Measurements from ENCODE around the gene RELCH. TPM values are rescaled to one million over a fixed set of nuclear protein-coding genes. Genes with fewer than 3 reads are reported as not detected.
A peak's percentile ranks its signal among the peaks of the same experiment; 100 is the strongest.

The RELCH gene
- total and polyA plus RNA-seq, 7 experiments from 2014 or later, result 7.3 to 70.8 (median 52.0) TPM

DNA sequence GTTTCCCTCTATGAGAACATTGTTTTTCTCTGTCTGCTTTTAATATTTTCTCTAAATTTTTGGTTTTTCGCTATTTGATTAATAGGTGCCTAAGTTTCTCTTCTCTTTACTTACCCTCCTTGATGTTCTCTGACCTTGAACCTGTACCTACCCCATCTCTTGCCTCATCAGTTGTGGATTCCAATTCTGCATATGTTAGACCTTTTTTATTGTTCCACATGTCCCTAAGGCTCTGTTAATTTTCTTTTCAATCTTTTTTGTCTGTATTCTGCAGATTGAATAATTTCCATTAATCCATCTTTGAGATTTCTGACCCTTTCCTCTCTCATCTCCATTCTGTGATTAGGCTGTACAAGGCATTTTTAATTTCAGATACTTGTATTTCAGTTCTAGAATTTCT, 23.1 kb downstream of the RELCH start:
- Mint-ChIP-seq H3K4me1 (peaks cover 16 to 66% (median 52%) of the 10 kb centered on the region in 7 donors), H3K36me3 (peaks cover 0 to 40% (median 29%) of the 10 kb centered on the region in 5 donors), H3K9me3 (peaks cover 0 to 4% (median 0%) of the 10 kb centered on the region in 11 donors), H3K4me3 (peak overlapping the region in 1 of 10 donors; percentile 10), H3K27me3 (no peaks in the 10 kb centered on the region), H3K27ac (no peak overlapping the region)
- intact Hi-C loops (cut with micrococcal nuclease), result no loop called here
- ChIA-PET CTCF (no interaction called here), POLR2A (no interaction called here)
- Histone ChIP-seq H3K36me3 (ENCODE audit: control insufficient read depth in 2 of 3, insufficient read depth in 3 of 3, low read length in 3 of 3) (peaks cover 0 to 20% (median 0%) of the 10 kb centered on the region in 3 experiments), H3K4me1 (ENCODE audit: control insufficient read depth in 2 of 2, insufficient read depth in 2 of 2, low read length in 2 of 2) (no peaks in the 10 kb centered on the region), H3K4me3 (ENCODE audit: low read length) (no peak overlapping the region), H3K27me3 (ENCODE audit: control insufficient read depth in 2 of 2, insufficient read depth in 2 of 2, low read length in 2 of 2) (no peaks in the 10 kb centered on the region), H3K9me3 (ENCODE audit: control insufficient read depth in 2 of 3, low read length in 3 of 3) (no peaks in the 10 kb centered on the region), H3K27ac (ENCODE audit: low read depth, low read length) (no peak overlapping the region)
- ATAC-seq (no peak), DNase-seq (no peak)

DNA sequence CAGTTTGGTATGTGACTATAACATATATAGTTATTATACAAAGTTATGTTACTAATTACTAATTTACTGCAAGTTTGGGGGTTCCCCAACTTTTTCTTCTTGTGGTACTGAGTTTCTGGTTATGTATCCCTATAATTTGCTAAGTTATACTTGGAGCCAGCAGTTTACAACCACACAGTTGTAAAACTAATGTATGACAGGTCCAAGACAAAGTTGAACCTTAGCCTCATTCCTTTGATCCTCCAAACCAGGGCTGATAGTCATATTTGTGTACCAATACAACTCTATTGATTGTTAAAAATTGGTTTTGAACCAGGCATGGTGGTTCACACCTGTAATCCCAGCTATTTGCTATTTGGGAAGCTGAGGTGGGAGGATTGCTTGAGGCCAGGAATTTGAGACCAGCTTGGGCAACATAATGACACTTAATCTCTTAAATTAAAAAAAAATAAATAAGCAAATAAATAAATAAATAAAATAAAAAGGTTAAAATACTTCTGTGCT, 24.3 kb downstream of the RELCH start:
- peaks cover 16 to 61% (median 54%) of the 10 kb centered on the region in 7 donors for H3K4me1 Mint-ChIP-seq
- CTCF ChIA-PET, result no interaction called here
- no peak overlapping the region for H3K4me3 ChIP-seq (ENCODE audit: low read length)
- no peak overlapping the region for H3K27ac Mint-ChIP-seq
- H3K27ac ChIP-seq (ENCODE audit: low read depth, low read length), result no peak overlapping the region
- POLR2A ChIA-PET, result no interaction called here
- no peaks in the 10 kb centered on the region for H3K27me3 ChIP-seq (ENCODE audit: control insufficient read depth in 2 of 2, insufficient read depth in 2 of 2, low read length in 2 of 2)
- H3K36me3 Mint-ChIP-seq, result peaks cover 2 to 45% (median 30%) of the 10 kb centered on the region in 5 donors
- no peaks in the 10 kb centered on the region for H3K9me3 ChIP-seq (ENCODE audit: control insufficient read depth in 2 of 3, low read length in 3 of 3)
- intact Hi-C loops (cut with micrococcal nuclease), result no loop called here
- DNase-seq (no peak), ATAC-seq (no peak)
- H3K9me3 Mint-ChIP-seq, result peaks cover 0 to 4% (median 0%) of the 10 kb centered on the region in 11 donors
- H3K4me1 ChIP-seq (ENCODE audit: control insufficient read depth in 2 of 2, insufficient read depth in 2 of 2, low read length in 2 of 2), result no peaks in the 10 kb centered on the region
- peaks cover 0 to 22% (median 0%) of the 10 kb centered on the region in 3 experiments for H3K36me3 ChIP-seq (ENCODE audit: control insufficient read depth in 2 of 3, insufficient read depth in 3 of 3, low read length in 3 of 3)
- H3K4me3 Mint-ChIP-seq, result no peak overlapping the region
- no peaks in the 10 kb centered on the region for H3K27me3 Mint-ChIP-seq

DNA sequence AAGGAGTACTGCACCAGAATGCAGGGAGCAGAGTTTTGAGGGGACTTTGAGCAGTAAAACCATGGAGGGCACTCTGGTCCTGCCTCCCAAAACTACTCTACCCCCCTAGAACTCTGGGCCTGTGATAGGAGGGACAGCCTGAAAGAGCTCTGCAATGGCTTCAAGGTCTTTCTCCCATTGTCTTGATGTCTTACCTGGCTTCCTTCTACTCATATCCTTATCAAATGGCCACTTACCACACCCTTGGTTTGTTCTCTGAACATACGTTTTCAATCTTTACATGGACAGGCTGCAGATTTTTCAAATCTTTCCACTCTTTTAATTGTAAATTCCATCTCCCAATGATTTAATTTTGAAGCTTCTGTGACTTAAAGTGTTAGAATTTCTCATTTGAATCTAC, 27.7 kb downstream of the RELCH start:
- H3K9me3 ChIP-seq (ENCODE audit: control insufficient read depth in 2 of 3, low read length in 3 of 3), result no peaks in the 10 kb centered on the region
- no peak overlapping the region for H3K4me3 ChIP-seq (ENCODE audit: low read length)
- intact Hi-C loops (cut with micrococcal nuclease), result no loop called here
- H3K27me3 ChIP-seq (ENCODE audit: control insufficient read depth in 2 of 2, insufficient read depth in 2 of 2, low read length in 2 of 2), result no peaks in the 10 kb centered on the region
- H3K27ac Mint-ChIP-seq, result peak overlapping the region in 1 of 9 donors; percentile 4
- H3K4me1 Mint-ChIP-seq, result peaks cover 2 to 53% (median 43%) of the 10 kb centered on the region in 7 donors
- peaks cover 0 to 22% (median 0%) of the 10 kb centered on the region in 3 experiments for H3K36me3 ChIP-seq (ENCODE audit: control insufficient read depth in 2 of 3, insufficient read depth in 3 of 3, low read length in 3 of 3)
- H3K36me3 Mint-ChIP-seq, result peaks cover 3 to 45% (median 18%) of the 10 kb centered on the region in 5 donors
- no peak overlapping the region for H3K27ac ChIP-seq (ENCODE audit: low read depth, low read length)
- POLR2A ChIA-PET, result no interaction called here
- CTCF ChIA-PET, result no interaction called here
- ATAC-seq (no peak), DNase-seq (no peak)
- H3K9me3 Mint-ChIP-seq, result peaks cover 0 to 1% (median 0%) of the 10 kb centered on the region in 11 donors
- no peak overlapping the region for H3K4me3 Mint-ChIP-seq
- H3K27me3 Mint-ChIP-seq, result no peaks in the 10 kb centered on the region
- H3K4me1 ChIP-seq (ENCODE audit: control insufficient read depth in 2 of 2, insufficient read depth in 2 of 2, low read length in 2 of 2), result no peaks in the 10 kb centered on the region

DNA sequence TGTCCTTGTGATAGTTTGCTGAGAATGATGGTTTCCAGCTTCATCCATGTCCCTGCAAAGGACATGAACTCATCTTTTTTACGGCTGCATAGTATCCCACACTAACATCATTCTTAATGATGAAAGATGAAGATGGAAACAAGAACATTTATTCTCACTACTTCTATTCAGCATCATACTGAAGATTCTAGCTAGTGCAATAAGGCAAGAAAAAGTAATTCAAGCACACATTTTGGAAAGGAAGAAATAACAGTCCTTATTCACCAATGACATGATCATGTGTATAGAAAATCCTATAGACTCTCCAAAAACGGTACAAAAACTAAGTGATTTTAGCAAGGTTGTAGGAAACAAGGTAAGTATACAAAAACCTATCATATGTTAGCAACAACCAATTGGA, 37.2 kb downstream of the RELCH start:
- no peak overlapping the region for H3K27ac Mint-ChIP-seq
- peaks cover 11 to 24% (median 12%) of the 10 kb centered on the region in 3 experiments for H3K36me3 ChIP-seq (ENCODE audit: control insufficient read depth in 2 of 3, insufficient read depth in 3 of 3, low read length in 3 of 3)
- no peak overlapping the region for H3K27ac ChIP-seq (ENCODE audit: low read depth, low read length)
- H3K9me3 ChIP-seq (ENCODE audit: control insufficient read depth in 2 of 3, low read length in 3 of 3), result peaks cover 0 to 4% (median 0%) of the 10 kb centered on the region in 3 experiments
- no peaks in the 10 kb centered on the region for H3K27me3 ChIP-seq (ENCODE audit: control insufficient read depth in 2 of 2, insufficient read depth in 2 of 2, low read length in 2 of 2)
- H3K4me1 Mint-ChIP-seq, result peaks cover 0 to 12% (median 4%) of the 10 kb centered on the region in 7 donors
- intact Hi-C loops (cut with micrococcal nuclease), result no loop called here
- peaks cover 0 to 9% (median 3%) of the 10 kb centered on the region in 11 donors for H3K9me3 Mint-ChIP-seq
- DNase-seq (no peak), ATAC-seq (no peak)
- H3K4me3 ChIP-seq (ENCODE audit: low read length), result no peak overlapping the region
- H3K4me3 Mint-ChIP-seq, result no peak overlapping the region
- peaks cover 10 to 59% (median 43%) of the 10 kb centered on the region in 5 donors for H3K36me3 Mint-ChIP-seq
- H3K4me1 ChIP-seq (ENCODE audit: control insufficient read depth in 2 of 2, insufficient read depth in 2 of 2, low read length in 2 of 2), result no peaks in the 10 kb centered on the region
- POLR2A ChIA-PET, result no interaction called here
- CTCF ChIA-PET, result no interaction called here
- no peaks in the 10 kb centered on the region for H3K27me3 Mint-ChIP-seq

DNA sequence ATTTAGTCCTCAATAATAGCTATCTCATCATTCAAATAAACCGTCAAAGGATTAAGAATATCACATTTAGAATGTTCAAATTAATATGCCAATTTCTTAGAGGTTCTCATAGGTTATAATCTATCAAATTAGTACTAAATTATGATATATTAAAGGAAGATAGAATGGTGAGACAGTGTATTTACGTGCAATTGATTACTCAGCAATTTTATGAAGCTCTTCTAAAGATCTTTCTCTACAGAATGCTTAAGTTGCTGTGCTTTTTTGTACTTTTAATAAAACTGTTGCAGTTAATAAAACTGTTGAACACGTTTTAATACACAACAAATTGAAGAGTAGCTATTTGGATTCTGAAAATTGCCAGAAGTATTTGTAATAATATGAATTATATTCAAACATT, 39.0 kb downstream of the RELCH start:
- Mint-ChIP-seq H3K27me3 (no peaks in the 10 kb centered on the region), H3K9me3 (peaks cover 0 to 9% (median 3%) of the 10 kb centered on the region in 11 donors), H3K4me1 (peaks cover 0 to 13% (median 0%) of the 10 kb centered on the region in 7 donors), H3K27ac (no peak overlapping the region), H3K36me3 (peaks cover 18 to 69% (median 48%) of the 10 kb centered on the region in 5 donors), H3K4me3 (no peak overlapping the region)
- Histone ChIP-seq H3K4me3 (ENCODE audit: low read length) (no peak overlapping the region), H3K36me3 (ENCODE audit: control insufficient read depth in 2 of 3, insufficient read depth in 3 of 3, low read length in 3 of 3) (peaks cover 11 to 32% (median 12%) of the 10 kb centered on the region in 3 experiments), H3K9me3 (ENCODE audit: control insufficient read depth in 2 of 3, low read length in 3 of 3) (peaks cover 0 to 4% (median 0%) of the 10 kb centered on the region in 3 experiments), H3K4me1 (ENCODE audit: control insufficient read depth in 2 of 2, insufficient read depth in 2 of 2, low read length in 2 of 2) (no peaks in the 10 kb centered on the region), H3K27ac (ENCODE audit: low read depth, low read length) (no peak overlapping the region), H3K27me3 (ENCODE audit: control insufficient read depth in 2 of 2, insufficient read depth in 2 of 2, low read length in 2 of 2) (no peaks in the 10 kb centered on the region)
- DNase-seq, result no peak
- intact Hi-C loops (cut with micrococcal nuclease), result no loop called here
- POLR2A ChIA-PET, result interaction anchor here (1.2 kb wide), 1 partner anchor 38 kb away, joined by 3 read pairs; no protein-coding TSS in a partner anchor
- ATAC-seq, result no peak
- CTCF ChIA-PET, result interaction anchor here (1.1 kb wide), 1 partner anchor 26 kb away, joined by 3 read pairs; no protein-coding TSS in a partner anchor

DNA sequence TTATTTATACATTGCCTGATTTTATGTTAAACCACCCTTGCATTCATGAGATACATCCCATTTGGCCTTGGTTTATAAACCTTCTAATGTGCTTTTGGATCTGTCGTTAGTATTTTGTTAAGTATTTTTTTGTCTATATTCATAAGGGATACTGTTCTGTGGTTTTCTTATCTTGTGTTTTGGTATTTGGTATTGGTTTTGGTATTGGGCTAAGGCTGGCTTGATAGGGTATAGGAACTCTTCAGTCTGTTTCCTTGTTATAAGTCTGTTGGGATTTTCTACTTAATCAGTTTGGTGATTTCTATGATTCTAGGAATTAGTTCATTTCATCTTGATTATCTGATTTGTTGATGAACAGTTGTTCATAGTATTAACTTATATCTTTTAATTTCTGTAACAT, 49.2 kb downstream of the RELCH start:
- ATAC-seq (no peak), DNase-seq (no peak)
- CTCF ChIA-PET, result no interaction called here
- Histone ChIP-seq H3K4me3 (ENCODE audit: low read length) (no peak overlapping the region), H3K4me1 (ENCODE audit: control insufficient read depth in 2 of 2, insufficient read depth in 2 of 2, low read length in 2 of 2) (no peaks in the 10 kb centered on the region), H3K9me3 (ENCODE audit: control insufficient read depth in 2 of 3, low read length in 3 of 3) (no peaks in the 10 kb centered on the region), H3K27ac (ENCODE audit: low read depth, low read length) (no peak overlapping the region), H3K27me3 (ENCODE audit: control insufficient read depth in 2 of 2, insufficient read depth in 2 of 2, low read length in 2 of 2) (no peaks in the 10 kb centered on the region), H3K36me3 (ENCODE audit: control insufficient read depth in 2 of 3, insufficient read depth in 3 of 3, low read length in 3 of 3) (peaks cover 0 to 19% (median 0%) of the 10 kb centered on the region in 3 experiments)
- Mint-ChIP-seq H3K36me3 (peaks cover 12 to 51% (median 37%) of the 10 kb centered on the region in 5 donors), H3K27me3 (no peaks in the 10 kb centered on the region), H3K27ac (peak overlapping the region in 2 of 9 donors; percentile 5 to 36), H3K4me3 (no peak overlapping the region), H3K4me1 (peaks cover 6 to 28% (median 19%) of the 10 kb centered on the region in 7 donors), H3K9me3 (peaks cover 0 to 4% (median 0%) of the 10 kb centered on the region in 11 donors)
- POLR2A ChIA-PET, result no interaction called here
- intact Hi-C loops (cut with micrococcal nuclease), result no loop called here

DNA sequence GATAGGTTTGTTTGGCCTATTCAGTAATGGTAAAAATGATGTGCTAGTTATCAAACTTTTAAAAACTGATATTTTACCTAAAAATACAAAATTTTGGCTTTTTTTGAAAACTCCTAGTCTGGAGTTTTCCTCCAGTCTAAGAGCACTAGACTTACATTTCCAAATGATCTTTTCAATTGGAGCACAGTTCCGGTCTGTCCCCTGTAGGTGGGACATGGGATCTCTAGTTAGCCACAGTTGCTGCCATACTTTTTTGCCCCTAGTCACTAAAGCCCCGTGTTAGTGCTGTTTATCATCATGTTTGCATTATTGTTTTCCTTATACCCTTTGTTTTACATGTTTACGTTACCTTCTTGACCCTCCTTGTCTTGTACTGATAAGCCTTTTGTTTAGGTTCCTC, 52.4 kb downstream of the RELCH start:
- CTCF ChIA-PET, result no interaction called here

More for the DNA sequence above, 52.4 kb downstream of the RELCH start:
- no peaks in the 10 kb centered on the region for H3K4me1 ChIP-seq (ENCODE audit: control insufficient read depth in 2 of 2, insufficient read depth in 2 of 2, low read length in 2 of 2)
- Mint-ChIP-seq H3K4me3 (no peak overlapping the region), H3K36me3 (peaks cover 3 to 43% (median 29%) of the 10 kb centered on the region in 5 donors), H3K27me3 (no peaks in the 10 kb centered on the region), H3K9me3 (peaks cover 0 to 4% (median 0%) of the 10 kb centered on the region in 11 donors), H3K4me1 (peaks cover 6 to 28% (median 19%) of the 10 kb centered on the region in 7 donors), H3K27ac (peak overlapping the region in 1 of 9 donors; percentile 19)
- H3K27me3 ChIP-seq (ENCODE audit: control insufficient read depth in 2 of 2, insufficient read depth in 2 of 2, low read length in 2 of 2), result no peaks in the 10 kb centered on the region
- POLR2A ChIA-PET, result no interaction called here
- H3K4me3 ChIP-seq (ENCODE audit: low read length), result no peak overlapping the region
- H3K9me3 ChIP-seq (ENCODE audit: control insufficient read depth in 2 of 3, low read length in 3 of 3), result no peaks in the 10 kb centered on the region
- intact Hi-C loops (cut with micrococcal nuclease), result no loop called here
- H3K27ac ChIP-seq (ENCODE audit: low read depth, low read length), result no peak overlapping the region
- H3K36me3 ChIP-seq (ENCODE audit: control insufficient read depth in 2 of 3, insufficient read depth in 3 of 3, low read length in 3 of 3), result peaks cover 0 to 6% (median under 1%) of the 10 kb centered on the region in 3 experiments
- DNase-seq (no peak), ATAC-seq (no peak)
